Measurements from ENCODE around the gene GNG8. TPM values are rescaled to one million over a fixed set of nuclear protein-coding genes. Genes with fewer than 3 reads are reported as not detected.
A peak's percentile ranks its signal among the peaks of the same experiment; 100 is the strongest.

The GNG8 gene
- total and polyA plus RNA-seq, 2 donors (not counting 1 experiment from before 2014, with no cell fraction given), result not detected

DNA sequence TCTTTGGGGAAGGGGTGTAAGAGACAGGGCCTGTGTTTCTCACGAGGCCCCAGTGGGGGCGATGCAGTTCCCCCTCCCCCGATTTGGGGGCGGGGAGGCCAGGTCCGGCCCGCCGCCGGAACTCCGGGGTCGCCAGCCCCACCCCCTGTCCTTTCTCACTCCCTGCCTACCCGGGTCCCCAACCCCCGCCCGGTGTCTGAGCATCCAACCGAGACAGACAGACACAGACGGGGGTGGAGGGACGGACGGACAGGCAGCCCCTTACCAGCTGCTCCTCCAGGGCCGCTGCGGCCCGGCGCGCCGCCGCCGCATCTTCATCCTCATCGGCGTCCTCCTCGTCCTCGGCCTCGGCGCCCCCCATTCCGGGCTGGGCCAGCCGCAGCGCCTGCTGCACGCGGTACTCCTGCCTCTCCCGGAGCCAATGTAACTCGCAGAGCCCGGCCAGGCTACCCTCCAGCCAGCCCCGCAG, 24.6 kb upstream of the GNG8 start:
- no peak for DNase-seq (ENCODE audit: low read depth in 2 of 2)
- Histone ChIP-seq H3K27ac (ENCODE audit: insufficient read depth, low read length) (peak overlapping the region; percentile 57), H3K4me1 (ENCODE audit: control insufficient read depth, extremely low read depth, insufficient read depth, low read length) (peaks cover 5% of the 10 kb centered on the region), H3K4me2 (ENCODE audit: extremely low read depth, insufficient read depth, low read length) (peak overlapping the region; percentile 97), H3K79me2 (ENCODE audit: control insufficient read depth, insufficient read depth, low read length) (no peaks in the 10 kb centered on the region), H3K36me3 (ENCODE audit: control insufficient read depth, insufficient read depth, low read length) (no peaks in the 10 kb centered on the region), H3K9ac (ENCODE audit: insufficient read depth, low read length) (peak overlapping the region; percentile 56), H2AFZ (ENCODE audit: low read length) (no peak overlapping the region), H3K4me3 (replicated peaks in 1 of 4; ENCODE audit: control extremely low read depth in 1 of 4, insufficient read depth in 1 of 4, low read depth in 3 of 4, low read length in 4 of 4) (peak overlapping the region; percentile 38 to 80 (median 62)), H3K9me3 (ENCODE audit: control insufficient read depth, insufficient read depth, low read depth, low read length) (no peaks in the 10 kb centered on the region), H3K27me3 (ENCODE audit: control insufficient read depth, insufficient read depth, low read length) (no peaks in the 10 kb centered on the region), H4K20me1 (ENCODE audit: control insufficient read depth, extremely low read depth, insufficient read depth, low read length) (no peaks in the 10 kb centered on the region)
- TF ChIP-seq CTCF (conservative IDR thresholded peaks at IDR 0.05 in 1 of 2, IDR thresholded peaks at IDR 0.05 in 1 of 2; ENCODE audit: low read depth in 1 of 2, low read length in 2 of 2), result no peak
- no peak for TF ChIP-seq EZH2 (IDR thresholded peaks at IDR 0.05; ENCODE audit: low read length, missing control alignments)

- no peak for DNase-seq (ENCODE audit: low read depth in 2 of 2)
- Histone ChIP-seq H3K27ac (ENCODE audit: insufficient read depth, low read length) (no peak overlapping the region), H3K36me3 (ENCODE audit: control insufficient read depth, insufficient read depth, low read length) (no peaks in the 10 kb centered on the region), H3K79me2 (ENCODE audit: control insufficient read depth, insufficient read depth, low read length) (no peaks in the 10 kb centered on the region), H3K27me3 (ENCODE audit: control insufficient read depth, insufficient read depth, low read length) (no peaks in the 10 kb centered on the region), H3K4me2 (ENCODE audit: extremely low read depth, insufficient read depth, low read length) (peak overlapping the region; percentile 97), H3K4me1 (ENCODE audit: control insufficient read depth, extremely low read depth, insufficient read depth, low read length) (peaks cover 5% of the 10 kb centered on the region), H2AFZ (ENCODE audit: low read length) (no peak overlapping the region), H3K9ac (ENCODE audit: insufficient read depth, low read length) (peak overlapping the region; percentile 1), H3K4me3 (replicated peaks in 1 of 4; ENCODE audit: control extremely low read depth in 1 of 4, insufficient read depth in 1 of 4, low read depth in 3 of 4, low read length in 4 of 4) (peak overlapping the region; percentile 38 to 80 (median 62)), H3K9me3 (ENCODE audit: control insufficient read depth, insufficient read depth, low read depth, low read length) (no peaks in the 10 kb centered on the region), H4K20me1 (ENCODE audit: control insufficient read depth, extremely low read depth, insufficient read depth, low read length) (no peaks in the 10 kb centered on the region)
- TF ChIP-seq CTCF (conservative IDR thresholded peaks at IDR 0.05 in 1 of 2, IDR thresholded peaks at IDR 0.05 in 1 of 2; ENCODE audit: low read depth in 1 of 2, low read length in 2 of 2), result peak in 1 of 2 donors; percentile 11
- no peak for TF ChIP-seq EZH2 (IDR thresholded peaks at IDR 0.05; ENCODE audit: low read length, missing control alignments)
Observed at GRCh38 chr19:46660008-46660517, 24.1 kb upstream of the GNG8 start.

GRCh38 chr19:46659151-46660007, 23.4 kb upstream of the GNG8 start:
- H3K79me2 ChIP-seq (ENCODE audit: control insufficient read depth, insufficient read depth, low read length), result no peaks in the 10 kb centered on the region
- peak overlapping the region; percentile 97 for H3K4me2 ChIP-seq (ENCODE audit: extremely low read depth, insufficient read depth, low read length)
- H3K9ac ChIP-seq (ENCODE audit: insufficient read depth, low read length), result no peak overlapping the region
- H3K4me1 ChIP-seq (ENCODE audit: control insufficient read depth, extremely low read depth, insufficient read depth, low read length), result peaks cover 7% of the 10 kb centered on the region
- no peaks in the 10 kb centered on the region for H3K9me3 ChIP-seq (ENCODE audit: control insufficient read depth, insufficient read depth, low read depth, low read length)
- H3K27me3 ChIP-seq (ENCODE audit: control insufficient read depth, insufficient read depth, low read length), result no peaks in the 10 kb centered on the region
- TF ChIP-seq CTCF (conservative IDR thresholded peaks at IDR 0.05 in 1 of 2, IDR thresholded peaks at IDR 0.05 in 1 of 2; ENCODE audit: low read depth in 1 of 2, low read length in 2 of 2) (no peak), EZH2 (IDR thresholded peaks at IDR 0.05; ENCODE audit: low read length, missing control alignments) (no peak)
- H3K27ac ChIP-seq (ENCODE audit: insufficient read depth, low read length), result no peak overlapping the region
- no peaks in the 10 kb centered on the region for H3K36me3 ChIP-seq (ENCODE audit: control insufficient read depth, insufficient read depth, low read length)
- no peaks in the 10 kb centered on the region for H4K20me1 ChIP-seq (ENCODE audit: control insufficient read depth, extremely low read depth, insufficient read depth, low read length)
- DNase-seq (ENCODE audit: low read depth in 2 of 2), result no peak
- H3K4me3 ChIP-seq (replicated peaks in 1 of 4; ENCODE audit: control extremely low read depth in 1 of 4, insufficient read depth in 1 of 4, low read depth in 3 of 4, low read length in 4 of 4), result peak overlapping the region; percentile 38 to 80 (median 62)
- H2AFZ ChIP-seq (ENCODE audit: low read length), result peak overlapping the region; percentile 22

Data from fibroblast of lung (primary cell).